Tongue (tissue), 2 donors: Measurements from ENCODE around the gene GFI1B. TPM values are rescaled to one million over a fixed set of nuclear protein-coding genes. Genes with fewer than 3 reads are reported as not detected.
"Not testable (repeated sequence)": the region's sequence is repeated elsewhere in the genome, so short reads cannot be mapped to it uniquely, and the experiment has no call there.

Source experiments
- DNase-seq: peaks from one replicate; pipeline ENCODE4 v3.0.0-alpha.2; 2015
- total RNA-seq: library from RNA; depleted of rRNA; stranded (reverse); fragments of >200 nt; gene quantifications from one replicate; pipeline ENCODE4 v1.2.3, GENCODE V29; 2014

The GFI1B gene
- 0.51 TPM for total RNA-seq

GRCh38 chr9:132978451-132979131 lies at the start of gene GFI1B:
TSS of gene GFI1B (plus strand) at chr9:132978694. CDS start at chr9:132986679, 7,985 bp downstream.
- no peak for DNase-seq

- no peak for DNase-seq
These were observed 47.2 kb upstream of the GFI1B start for GRCh38 chr9:132931178-132931735.

GRCh38 chr9:132935026-132935425 lies 43.5 kb upstream of the GFI1B start:
- DNase-seq: peak; percentile 51

- no peak for DNase-seq
These were observed 41.0 kb upstream of the GFI1B start for GRCh38 chr9:132937463-132937901.

GRCh38 chr9:132939169-132939568 lies 39.3 kb upstream of the GFI1B start:
- DNase-seq: no peak

- DNase-seq: no peak
These were observed 35.8 kb upstream of the GFI1B start for GRCh38 chr9:132942541-132943182.

- DNase-seq: no peak
These were observed 34.7 kb upstream of the GFI1B start for GRCh38 chr9:132943651-132944293.

GRCh38 chr9:132944294-132945185 lies 34.0 kb upstream of the GFI1B start, which contains the start of gene TSC1:
TSS of gene TSC1 (minus strand) at chr9:132944616. CDS start at chr9:132928872, 15,744 bp downstream.
- DNase-seq: peak; percentile 98

GRCh38 chr9:132945186-132946130 lies 33.0 kb upstream of the GFI1B start:
- DNase-seq: no peak

- DNase-seq: peak; percentile 44
These were observed 32.3 kb upstream of the GFI1B start for GRCh38 chr9:132946211-132946610.

- DNase-seq: peak; percentile 45
These were observed 31.7 kb upstream of the GFI1B start for GRCh38 chr9:132946631-132947295.

- DNase-seq: no peak
These were observed 30.7 kb upstream of the GFI1B start for GRCh38 chr9:132947756-132948155.

GRCh38 chr9:132948482-132949050 lies 29.9 kb upstream of the GFI1B start:
- DNase-seq: no peak

- DNase-seq: no peak
These were observed 28.8 kb upstream of the GFI1B start for GRCh38 chr9:132949709-132950108.

- no peak for DNase-seq
These were observed 23.4 kb upstream of the GFI1B start for GRCh38 chr9:132955123-132955522.

GRCh38 chr9:132955768-132956167 lies 22.7 kb upstream of the GFI1B start:
- DNase-seq: no peak

GRCh38 chr9:132957805-132958204 lies 20.7 kb upstream of the GFI1B start:
- no peak for DNase-seq

GRCh38 chr9:132961002-132961401 lies 17.5 kb upstream of the GFI1B start:
- no peak for DNase-seq

- no peak for DNase-seq
These were observed 13.0 kb upstream of the GFI1B start for GRCh38 chr9:132965478-132965877.

GRCh38 chr9:132967908-132968307 lies 10.6 kb upstream of the GFI1B start:
- not testable (repeated sequence) for DNase-seq
